GM21447 (cell line): ENCODE results near the gene MPPED2.

Source experiments
- ATAC-seq: cut with Tn5 transposase; IDR thresholded peaks from one replicate; pipeline ENCODE4 v1.9.1; 2021; ENCODE audit not compliant: unreplicated experiment

Gene MPPED2, protein sequence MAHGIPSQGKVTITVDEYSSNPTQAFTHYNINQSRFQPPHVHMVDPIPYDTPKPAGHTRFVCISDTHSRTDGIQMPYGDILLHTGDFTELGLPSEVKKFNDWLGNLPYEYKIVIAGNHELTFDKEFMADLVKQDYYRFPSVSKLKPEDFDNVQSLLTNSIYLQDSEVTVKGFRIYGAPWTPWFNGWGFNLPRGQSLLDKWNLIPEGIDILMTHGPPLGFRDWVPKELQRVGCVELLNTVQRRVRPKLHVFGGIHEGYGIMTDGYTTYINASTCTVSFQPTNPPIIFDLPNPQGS

DNA sequence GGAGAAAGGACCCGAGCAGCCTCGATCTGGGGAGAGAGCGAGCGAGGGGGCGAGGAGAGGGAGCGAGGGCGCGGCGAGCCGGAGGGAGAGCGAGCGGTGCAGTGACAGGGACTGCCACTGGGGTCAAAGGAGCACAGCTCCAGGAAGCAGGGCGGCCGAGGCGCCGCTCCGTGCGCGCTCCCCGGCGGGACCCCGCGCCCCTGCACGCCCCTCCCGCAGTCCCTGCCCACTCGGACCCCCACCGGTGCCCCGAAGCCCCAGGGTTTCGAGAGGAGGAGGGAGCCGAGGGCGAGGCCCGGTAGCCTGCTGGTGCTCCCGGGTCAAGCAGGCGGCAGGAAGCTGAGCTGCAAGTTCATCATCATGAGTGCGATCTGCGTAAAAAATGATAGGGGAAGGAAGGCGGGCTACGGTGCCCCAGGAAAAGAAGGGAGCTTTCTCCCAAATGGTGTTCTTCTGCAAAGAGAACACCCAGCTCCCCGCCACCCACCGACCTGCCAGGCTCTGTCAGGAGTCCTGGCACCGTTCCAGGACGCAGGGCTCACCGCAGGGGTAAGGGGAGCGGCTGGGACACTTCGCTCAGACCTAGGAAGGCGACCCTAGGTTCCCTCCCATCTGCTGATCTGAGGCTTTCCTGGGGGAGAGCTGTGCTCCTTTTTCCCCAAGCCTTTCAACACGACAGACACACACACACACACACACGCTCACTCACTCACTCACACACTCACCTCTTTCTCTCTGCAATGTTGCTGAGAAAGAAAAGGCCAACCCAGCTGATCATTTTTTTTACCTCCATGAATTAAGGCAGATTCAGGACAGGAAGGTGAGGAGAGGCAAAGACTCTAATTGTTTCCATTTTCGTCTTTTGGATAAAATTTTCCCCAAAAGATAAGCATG lies at the start of gene MPPED2:
Gene MPPED2 (minus strand): TSS at position 103 of the 894 bp plus-strand sequence. CDS start 5,980 bp downstream, outside the sequence.
- peak; percentile 85 for ATAC-seq

DNA sequence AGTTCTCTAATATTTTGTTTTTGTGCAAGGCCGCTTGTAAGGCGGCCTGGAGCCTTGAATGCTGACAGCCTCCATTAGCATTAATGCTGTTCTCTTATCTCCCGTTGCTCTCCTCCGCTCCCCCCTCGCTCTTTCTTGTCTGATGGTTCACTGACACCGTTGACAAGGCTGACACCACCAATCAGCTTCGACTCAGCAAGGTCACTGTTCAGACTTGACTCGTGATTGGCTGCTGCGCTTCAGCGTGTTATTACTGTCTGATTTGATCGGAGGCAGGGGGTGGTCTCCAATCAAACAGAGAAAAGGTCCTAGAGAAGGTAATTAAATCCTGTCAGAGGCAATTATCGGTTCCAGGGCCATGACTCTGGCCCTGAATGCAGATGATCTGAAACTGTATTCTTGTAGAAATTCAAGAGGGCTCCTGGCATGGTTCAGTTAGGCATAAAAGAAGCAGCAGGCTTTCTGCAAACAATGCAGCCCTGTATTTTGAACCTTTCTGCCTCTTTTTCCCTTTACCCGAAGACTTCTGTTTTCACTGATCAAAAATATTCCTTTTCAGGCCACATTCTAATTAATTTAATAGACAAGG lies 49.3 kb upstream of the MPPED2 start:
- ATAC-seq: no peak

DNA sequence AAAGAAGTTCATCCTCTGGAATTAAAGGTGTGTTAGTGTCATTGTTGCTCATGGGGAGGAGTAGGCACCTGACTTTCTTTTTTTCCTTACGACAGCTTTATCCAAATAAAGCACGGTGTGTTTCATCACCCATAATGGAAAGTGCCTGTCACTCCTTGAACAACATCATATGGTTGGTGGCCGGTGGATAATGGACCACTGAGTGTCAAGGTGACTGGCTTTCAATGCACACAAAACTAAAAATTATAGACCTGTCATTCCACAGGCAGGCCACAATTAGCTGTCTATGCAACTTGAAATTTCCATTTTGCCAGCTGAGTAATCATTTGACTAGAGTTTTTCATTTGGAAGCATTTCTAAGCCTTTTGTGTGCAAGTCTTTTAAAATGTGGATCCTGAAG lies 45.0 kb upstream of the MPPED2 start:
- no peak for ATAC-seq

DNA sequence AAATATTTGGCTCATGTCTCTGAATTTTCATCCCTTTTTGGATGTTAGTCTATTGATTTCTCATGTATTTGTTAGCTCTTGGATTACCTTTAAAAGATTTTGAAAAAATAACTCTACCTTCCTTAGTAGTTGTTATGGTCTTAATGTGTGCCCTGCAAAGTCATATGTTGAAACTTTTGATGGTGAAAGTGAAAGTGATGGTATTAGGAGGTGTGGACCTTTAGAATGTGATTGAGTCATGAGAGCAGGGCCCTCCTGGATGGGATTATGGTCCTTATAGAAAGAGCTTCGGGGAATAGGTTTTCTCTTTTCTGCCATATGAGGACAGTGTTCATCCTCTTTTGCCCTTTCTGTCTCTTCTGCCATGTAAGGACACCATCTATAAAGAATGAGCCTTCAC lies 33.6 kb upstream of the MPPED2 start:
- ATAC-seq: no peak

DNA sequence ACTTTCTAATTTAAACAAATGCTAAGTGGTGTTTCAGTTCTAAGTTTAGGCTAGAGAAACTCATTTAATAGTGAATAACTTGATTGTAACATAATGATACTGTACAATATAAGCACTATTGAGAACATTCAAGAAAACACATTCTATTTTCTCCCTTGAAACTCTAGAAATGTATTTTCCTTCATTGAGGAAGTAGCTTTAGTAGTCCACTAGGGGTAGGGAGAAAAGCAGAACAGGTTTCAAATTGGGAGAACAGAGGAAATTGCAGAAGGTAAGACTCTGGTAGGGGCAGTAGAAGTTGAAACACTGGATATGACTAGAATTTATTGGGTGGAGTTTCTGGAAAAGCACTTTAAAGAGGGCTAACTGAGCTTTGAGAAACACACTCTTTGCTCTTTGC lies 31.6 kb upstream of the MPPED2 start:
- no peak for ATAC-seq

DNA sequence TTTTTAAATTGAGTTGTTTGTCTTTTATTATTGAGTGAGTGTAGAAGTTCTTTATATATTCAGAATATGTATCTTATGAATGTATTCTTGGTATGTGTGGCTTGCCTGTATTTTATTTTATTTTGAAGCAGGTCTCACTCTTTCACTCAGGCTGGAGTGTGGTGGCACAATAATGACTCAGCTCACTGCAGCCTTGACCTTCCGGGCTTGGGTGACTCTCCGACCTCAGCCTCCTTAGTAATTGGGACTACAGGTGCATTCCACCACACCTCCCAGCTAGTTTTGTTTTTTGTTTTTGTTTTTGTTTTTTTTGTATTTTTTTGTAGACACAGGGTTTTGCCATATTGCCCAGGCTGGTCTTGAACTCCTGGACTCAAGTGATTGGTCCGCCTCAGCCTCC lies 24.5 kb upstream of the MPPED2 start:
- ATAC-seq: no peak

DNA sequence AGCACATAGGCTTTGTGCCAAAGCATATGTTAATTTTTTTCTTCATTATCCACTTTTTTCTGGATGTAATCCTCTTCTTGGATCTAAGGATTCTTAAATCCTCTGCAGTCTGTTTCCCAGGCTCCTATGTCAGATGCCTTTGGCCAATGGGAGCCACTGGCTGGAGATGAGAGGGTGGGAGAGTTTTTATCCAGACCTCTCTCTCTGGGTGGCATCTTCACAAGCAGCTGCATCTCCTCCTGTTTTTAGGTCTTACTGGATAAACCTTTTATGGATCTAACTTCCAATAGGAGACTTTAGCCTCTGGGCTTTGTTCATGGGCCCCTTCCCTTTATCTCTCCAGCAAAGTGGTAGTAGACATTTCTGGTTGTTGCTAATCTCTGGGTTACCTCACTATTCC lies 22.4 kb upstream of the MPPED2 start:
- no peak for ATAC-seq

DNA sequence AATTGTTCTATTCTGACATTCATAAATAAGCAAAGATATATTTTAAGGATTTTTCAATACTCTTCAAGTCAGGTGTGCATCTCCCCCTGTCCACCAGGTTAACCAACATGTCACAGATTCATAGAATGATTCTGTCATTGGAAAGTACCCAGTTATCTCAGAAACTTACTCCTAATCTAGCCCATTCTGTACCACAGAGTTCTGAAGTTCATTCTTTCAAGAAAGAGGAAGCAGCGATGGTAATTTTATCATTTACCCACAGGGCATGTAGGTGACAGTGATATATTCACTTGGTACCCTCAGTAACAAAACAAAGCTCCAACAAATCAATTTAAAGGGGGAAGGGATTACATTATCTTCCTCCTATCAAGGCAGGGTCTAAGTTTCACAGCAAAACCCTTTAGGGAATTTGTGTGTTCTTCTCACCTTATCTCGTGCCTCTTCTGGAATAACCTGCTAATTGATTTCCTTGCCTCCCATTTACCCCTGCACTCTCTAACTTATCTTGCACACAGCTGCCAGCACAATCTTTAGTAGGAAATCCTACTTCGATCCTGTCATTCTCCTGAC lies 19.0 kb upstream of the MPPED2 start:
- no peak for ATAC-seq

DNA sequence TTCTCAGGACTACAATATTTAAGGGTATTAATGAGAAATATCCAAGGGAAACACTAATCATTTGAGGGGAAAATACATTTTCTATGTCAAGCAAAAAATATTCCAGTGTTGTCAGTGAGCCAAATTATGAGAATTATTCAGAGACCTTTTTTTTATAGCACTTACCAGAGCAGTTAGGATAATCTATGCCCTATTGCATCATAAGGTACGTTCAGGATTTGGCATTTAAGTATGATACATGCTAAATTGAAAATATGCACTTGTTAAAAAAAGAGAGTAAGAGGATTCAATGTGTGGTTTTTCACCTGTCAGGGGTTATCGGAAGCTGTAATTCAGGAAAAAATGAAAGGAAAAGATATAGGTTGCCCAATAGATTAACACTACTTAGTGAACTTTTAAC lies 17.2 kb upstream of the MPPED2 start:
- ATAC-seq: no peak

DNA sequence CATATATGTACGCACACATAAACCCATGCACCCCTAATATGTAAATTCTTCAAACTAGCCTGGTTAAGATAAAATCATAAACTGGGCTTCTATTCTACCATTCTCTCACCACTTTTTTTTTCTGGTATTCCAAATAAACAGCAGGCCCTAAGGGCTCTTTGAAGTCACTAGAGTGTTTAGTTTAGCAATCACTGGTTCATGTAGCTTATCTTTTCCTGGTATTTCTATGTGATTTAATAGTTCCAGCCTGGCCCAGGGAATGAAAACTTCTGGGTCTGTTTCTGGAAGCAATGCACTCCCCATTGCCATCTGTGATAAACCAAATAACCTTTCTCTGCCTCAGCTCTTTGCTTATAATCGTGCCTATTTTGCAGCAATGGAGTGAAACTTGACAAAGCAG lies 10.7 kb upstream of the MPPED2 start:
- no peak for ATAC-seq

DNA sequence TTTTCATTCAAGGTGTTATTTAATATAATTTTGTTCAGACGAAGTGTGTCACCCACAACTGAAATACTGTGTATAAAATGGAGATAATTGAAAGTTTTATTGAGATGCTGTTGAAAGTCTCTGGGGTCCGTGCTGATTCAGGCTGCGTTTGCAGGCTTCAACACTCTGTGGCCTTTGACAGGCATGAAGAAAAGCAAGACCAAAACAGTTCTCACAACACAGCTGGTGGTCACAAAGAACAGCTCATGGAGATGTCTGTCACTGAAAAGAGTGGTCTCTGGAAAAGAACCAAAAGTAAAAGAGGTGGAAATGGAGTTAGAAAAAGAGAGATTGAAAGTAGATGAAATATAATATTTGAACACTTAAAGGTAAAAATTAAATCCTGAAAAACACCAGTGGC lies 9.8 kb upstream of the MPPED2 start:
- ATAC-seq: no peak

DNA sequence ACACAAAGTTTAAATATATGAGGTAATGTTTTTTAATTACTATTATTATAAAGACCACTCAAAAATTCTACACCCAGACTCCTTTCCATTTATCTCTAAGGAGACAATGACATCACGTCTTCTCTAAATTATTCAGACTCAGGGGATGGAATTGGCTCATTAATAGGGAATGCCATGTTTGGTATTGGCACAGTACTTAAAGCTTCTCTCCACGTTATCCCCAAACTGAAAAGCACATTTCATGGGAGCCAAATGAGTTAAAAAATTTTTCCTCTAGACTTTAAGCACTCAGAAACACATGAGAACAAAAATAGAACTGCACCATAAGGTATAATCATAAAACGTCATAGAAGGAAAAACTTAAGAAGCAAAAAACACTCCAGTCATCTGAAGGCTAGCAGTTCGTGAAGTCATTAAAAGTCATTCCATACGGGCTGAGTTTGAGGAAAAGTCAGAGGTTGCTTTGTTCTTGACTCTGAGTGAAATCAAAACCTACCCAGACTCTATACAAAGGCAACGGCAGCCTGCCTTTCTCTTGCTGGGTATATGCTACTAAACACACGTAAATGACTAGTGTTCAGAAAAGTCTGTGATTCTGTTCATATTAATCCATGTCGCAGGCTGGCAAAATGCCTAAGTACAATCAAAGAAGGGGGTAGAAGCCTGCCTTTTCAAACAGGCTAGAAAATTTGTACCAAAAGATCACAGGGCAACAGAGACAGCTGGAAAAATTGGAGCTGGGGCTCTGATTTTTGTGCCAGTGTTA lies 8.7 kb upstream of the MPPED2 start:
- ATAC-seq: no peak

DNA sequence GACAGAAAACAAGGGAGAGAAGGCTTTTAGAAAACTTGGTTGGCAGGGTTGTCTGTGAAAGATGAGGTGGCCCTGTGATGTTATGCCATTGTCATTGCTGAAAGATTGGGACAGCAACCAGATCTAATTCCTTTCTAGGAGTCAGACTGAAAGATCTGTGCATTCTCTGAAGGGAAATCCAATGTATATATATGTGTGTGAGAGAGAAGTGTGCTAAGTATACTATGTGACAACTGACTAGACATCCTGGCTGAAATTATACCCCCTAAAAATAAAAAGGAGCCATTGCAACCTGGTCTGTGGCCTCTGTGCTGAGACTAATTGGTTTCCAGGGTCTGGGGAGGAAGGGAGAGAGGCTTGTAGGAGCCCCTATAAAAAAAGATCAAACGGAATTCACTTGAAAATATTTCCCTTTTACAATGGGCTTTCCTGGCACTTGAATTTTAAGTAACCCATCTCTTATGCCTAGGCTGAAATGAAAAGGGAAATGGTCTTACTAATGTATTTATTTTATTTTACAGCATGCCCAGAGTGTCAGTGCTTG lies 1.2 kb upstream of the MPPED2 start:
- no peak for ATAC-seq

DNA sequence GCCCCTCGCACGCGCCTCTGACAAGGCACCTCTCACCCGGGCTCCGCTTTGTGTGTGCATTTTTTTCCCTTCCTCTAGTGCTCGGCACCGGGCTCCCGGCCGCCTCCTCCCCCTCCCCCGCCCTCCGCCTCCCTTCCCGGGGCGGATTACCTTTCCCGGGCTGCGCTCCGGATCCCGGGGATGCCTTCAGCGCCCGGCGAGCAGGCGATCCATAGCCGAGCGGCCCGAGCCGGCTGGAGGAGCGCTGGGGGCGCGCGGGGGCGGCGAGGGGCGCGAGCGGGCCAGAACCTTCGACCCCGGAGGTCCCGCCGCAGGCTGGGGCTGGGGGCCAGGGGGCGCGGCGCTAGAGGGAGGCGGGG lies 282 bp downstream of the MPPED2 start:
- peak; percentile 29 for ATAC-seq

DNA sequence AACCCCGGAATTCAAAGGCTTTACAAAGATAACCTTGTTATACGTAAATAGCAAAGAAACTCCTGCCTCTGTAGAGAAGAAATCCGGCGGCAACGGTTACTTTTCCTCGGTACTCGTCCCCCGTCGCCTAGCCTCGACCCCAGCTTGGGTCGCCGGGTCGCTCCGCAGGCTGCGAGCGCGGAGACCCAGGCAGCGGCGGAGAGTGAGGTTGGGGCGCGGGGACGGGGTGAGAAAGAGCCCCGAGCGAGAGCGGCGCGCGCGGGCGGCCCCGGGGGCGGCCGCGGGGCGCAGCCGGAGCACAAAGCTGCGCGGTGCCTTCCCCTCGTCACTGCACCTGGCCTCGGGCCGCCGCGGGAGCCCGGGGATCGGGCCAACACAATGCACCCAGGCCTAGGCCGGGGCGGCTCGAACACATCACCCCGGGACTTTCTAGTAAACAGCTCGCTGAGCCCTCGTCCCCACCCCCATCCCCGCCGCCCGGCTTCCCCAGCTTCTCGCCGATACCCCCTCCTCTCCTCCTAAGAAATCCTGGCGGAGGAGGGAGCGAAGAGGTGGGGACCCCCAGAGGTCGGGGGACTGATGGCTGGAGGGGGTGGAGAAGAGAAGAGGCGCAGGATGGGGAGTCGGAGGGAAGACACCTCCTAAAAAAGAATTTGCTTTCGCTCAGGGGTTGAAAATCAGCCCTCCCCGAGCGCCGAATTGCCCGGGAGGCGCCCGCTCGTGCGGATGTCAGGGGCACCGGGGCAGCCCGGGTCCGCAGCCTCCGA lies 845 bp downstream of the MPPED2 start:
- ATAC-seq: peak; percentile 27

DNA sequence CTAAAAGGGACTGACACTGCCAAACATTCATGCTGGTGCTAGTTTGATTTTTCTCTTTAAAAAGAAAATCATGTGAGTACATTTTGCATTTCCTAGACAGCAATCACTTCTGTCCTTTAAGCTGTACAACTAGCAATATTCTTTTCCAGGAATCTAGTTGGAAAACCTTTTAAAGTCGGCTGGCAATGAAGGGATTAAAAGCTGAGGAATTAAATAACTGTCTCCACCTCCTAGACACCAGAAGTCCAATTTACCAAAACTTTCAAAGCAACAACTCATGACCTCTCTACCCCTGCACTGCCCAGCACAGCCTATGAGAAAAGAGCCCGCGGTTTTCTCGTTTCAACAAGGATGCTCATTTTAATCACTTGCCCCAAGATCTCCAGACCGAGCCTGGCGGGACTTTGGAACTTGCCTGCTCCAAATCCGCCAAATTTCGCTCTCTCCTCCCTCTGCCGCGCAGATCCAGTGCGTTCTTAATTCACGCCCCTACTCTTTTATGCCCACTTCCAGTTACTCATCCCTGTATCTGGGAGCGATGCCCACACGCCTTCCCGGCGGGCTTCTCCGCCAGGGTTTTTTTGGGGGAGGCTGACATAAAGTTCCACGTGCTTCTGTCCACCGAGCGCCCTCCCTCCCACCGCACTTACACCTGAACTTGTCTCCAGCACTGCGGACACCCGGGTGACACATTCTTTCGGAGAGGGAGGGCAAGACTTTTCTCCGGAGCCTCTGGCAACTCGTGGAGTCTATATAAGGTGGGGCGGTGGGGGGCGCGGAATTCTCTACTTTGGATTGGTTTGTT lies 2.5 kb downstream of the MPPED2 start:
- no peak for ATAC-seq

DNA sequence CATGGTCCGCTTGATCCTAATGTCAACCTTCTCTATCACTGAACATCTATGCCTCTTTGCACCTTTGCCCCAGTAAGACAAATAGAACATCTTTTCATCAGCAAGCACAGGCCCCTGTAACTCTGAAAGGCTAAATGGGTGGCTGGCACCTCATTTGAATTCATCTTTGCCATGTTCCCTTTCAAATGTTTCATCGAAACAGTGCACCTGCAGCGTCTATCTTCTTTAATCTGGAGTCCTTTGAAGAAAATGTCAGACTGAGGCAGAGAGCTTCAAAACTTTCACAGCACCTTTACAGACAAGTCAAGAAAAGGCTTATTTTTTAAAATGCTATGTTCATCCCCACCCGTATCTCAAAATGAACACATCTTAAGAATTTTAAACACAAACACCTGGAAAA lies 3.4 kb downstream of the MPPED2 start:
- ATAC-seq: no peak

DNA sequence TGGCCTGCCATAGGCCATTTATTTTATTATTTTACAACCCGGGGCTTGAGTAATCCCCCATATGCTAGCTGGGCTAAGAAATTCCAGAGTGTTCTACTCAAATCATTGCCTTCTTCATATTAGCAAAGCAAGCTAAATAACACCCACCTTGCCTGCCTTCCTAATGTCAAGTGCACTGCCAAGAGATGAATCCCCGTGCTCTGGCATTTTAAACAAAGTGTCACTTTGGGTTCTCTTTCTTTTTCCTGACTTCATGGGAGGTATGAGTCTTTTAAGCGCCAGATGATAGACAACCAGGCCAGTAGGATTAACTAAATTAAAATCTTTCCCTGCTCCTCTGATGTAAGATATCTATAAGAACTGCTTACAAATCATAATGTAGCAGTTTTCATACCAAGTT lies 4.5 kb downstream of the MPPED2 start:
- no peak for ATAC-seq

DNA sequence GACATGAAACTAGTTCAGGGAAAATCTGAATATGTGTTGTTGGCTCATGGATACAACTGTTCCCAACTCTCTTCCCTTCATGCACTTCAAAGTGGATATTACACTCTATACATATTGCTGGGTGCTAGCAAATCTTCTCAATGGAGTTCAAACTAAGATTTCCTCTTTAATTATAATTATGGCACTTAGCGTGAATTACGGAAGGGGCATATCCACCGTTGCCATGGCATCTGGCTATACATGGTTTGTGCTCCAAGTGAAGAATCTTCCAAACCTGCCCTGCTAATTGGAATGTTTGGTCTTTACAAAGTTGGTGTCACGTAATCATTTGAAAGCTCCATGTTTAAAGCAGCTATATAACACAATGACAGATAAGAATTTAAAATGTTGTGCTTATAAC lies 5.6 kb downstream of the MPPED2 start:
- no peak for ATAC-seq
